ENCODE measurements around the gene TECPR1. TPM values are rescaled to one million over a fixed set of nuclear protein-coding genes. Genes with fewer than 3 reads are reported as not detected.

Gene TECPR1
- total and polyA plus RNA-seq, 2 experiments from 2014 or later, result 4.6 to 24.4 TPM

- H3K9me2 ChIP-seq (ENCODE audit: insufficient read depth), result no peaks in the 10 kb centered on the region
- no peaks in the 10 kb centered on the region for H3K27me3 ChIP-seq (ENCODE audit: insufficient read depth)
- 0 out of 2 replicates have a peak, but pooled peaks cover 4% of the 10 kb centered on the region for H3F3A ChIP-seq (replicated peaks; ENCODE audit: low read depth)
- H3K27ac ChIP-seq (ENCODE audit: low read depth), result no peak overlapping the region
- peaks cover 6% of the 10 kb centered on the region for H3K27me3 Mint-ChIP-seq (ENCODE audit: insufficient read depth, low read depth, poor library complexity)
- TF ChIP-seq EZH2 (IDR thresholded peaks at IDR 0.05; ENCODE audit: low read depth, unreplicated experiment) (no peak), ZNF462 (CRISPR knock-in tag; IDR thresholded peaks at IDR 0.05) (no peak), REST (IDR thresholded peaks at IDR 0.05; ENCODE audit: unreplicated experiment) (no peak), CTCF (conservative IDR thresholded peaks at IDR 0.05; ENCODE audit: low read depth in 2 of 2) (no peak)
- ATAC-seq, result no peak
- peaks cover 14% of the 10 kb centered on the region; the same call in 2 of the 3 replicates for H3K4me1 Mint-ChIP-seq
- H3K4me2 ChIP-seq, result no peak overlapping the region
- H2AFZ ChIP-seq, result no peak overlapping the region
- no peak overlapping the region for H3K4me3 Mint-ChIP-seq
- 0 out of 2 replicates have a peak, but pooled peaks cover 7% of the 10 kb centered on the region for H3K79me2 ChIP-seq (replicated peaks; ENCODE audit: insufficient read depth)
- H3K36me3 Mint-ChIP-seq (ENCODE audit: low read depth), result peaks cover 12% of the 10 kb centered on the region
- H3K9me3 Mint-ChIP-seq, result no peaks in the 10 kb centered on the region
- H3K4me1 ChIP-seq (ENCODE audit: insufficient read depth), result peaks cover 11% of the 10 kb centered on the region
- H3K4me3 ChIP-seq, result no peak overlapping the region
- H3K27ac Mint-ChIP-seq, result no peak overlapping the region
- no peaks in the 10 kb centered on the region for H3K36me3 ChIP-seq (ENCODE audit: insufficient read depth)
- no peak for DNase-seq (ENCODE audit: low spot score)
- H4K20me1 ChIP-seq (replicated peaks; ENCODE audit: insufficient read depth), result peaks cover 7% of the 10 kb centered on the region
These were observed 76.6 kb downstream of the TECPR1 start for GRCh38 chr7:98175260-98175940.

All from GM23338 (cell line).